SU-DHL-6 (cell line): ENCODE data around the gene GOLGA8T.
"Not testable (repeated sequence)": the region's sequence is repeated elsewhere in the genome, so short reads cannot be mapped to it uniquely, and the experiment has no call there.

Experiments used
- H2AFZ ChIP-seq: fragments of 200-600 bp; sonication (generic); 2 replicates; pipeline ENCODE4 v1.6.1; 2014; ENCODE audit warnings: low read depth, mild to moderate bottlenecking, moderate library complexity, mixed read lengths, antibody characterized with exemption, low read length; ENCODE audit not compliant: severe bottlenecking
- H3F3A ChIP-seq: fragments of 200-600 bp; shearing (Covaris generic); 2 replicates; pipeline ENCODE4 v1.6.0; 2016; ENCODE audit warnings: antibody characterized with exemption, mild to moderate bottlenecking; ENCODE audit not compliant: insufficient read depth
- H3K27ac ChIP-seq: fragments of 200-600 bp; sonication (generic); 2 replicates; pipeline ENCODE4 v1.5.1; 2016; ENCODE audit warnings: low read depth, mild to moderate bottlenecking, low read length, moderate library complexity, mixed read lengths
- H3K27me3 ChIP-seq: fragments of 200-600 bp; sonication (generic), shearing (Covaris generic); 2 replicates; pipeline ENCODE4 v1.6.0; 2014; ENCODE audit warnings: mild to moderate bottlenecking, low read length
- H3K36me3 ChIP-seq: fragments of 200-600 bp; sonication (generic); 2 replicates; pipeline ENCODE4 v1.6.1; 2014; ENCODE audit warnings: mild to moderate bottlenecking, low read length, mixed read lengths
- H3K4me2 ChIP-seq: fragments of 300-600, 200-600 bp; shearing (Covaris generic), sonication (generic); 2 replicates; pipeline ENCODE4 v1.6.0; 2014; ENCODE audit warnings: low read length, low read depth, mild to moderate bottlenecking; ENCODE audit not compliant: poor library complexity, severe bottlenecking
- H3K4me3 ChIP-seq: fragments of 200-600 bp; sonication (generic); 2 replicates; pipeline ENCODE4 v1.5.1; 2014; ENCODE audit warnings: antibody characterized with exemption, low read length, mild to moderate bottlenecking, mixed read lengths; ENCODE audit not compliant: insufficient read depth, poor library complexity, severe bottlenecking
- H3K79me2 ChIP-seq: fragments of 200-600 bp; sonication (generic); 2 replicates; pipeline ENCODE4 v1.6.1; 2014; ENCODE audit warnings: mild to moderate bottlenecking, low read length, moderate library complexity; ENCODE audit not compliant: insufficient read depth
- H3K9ac ChIP-seq: fragments of 200-600 bp; sonication (generic); 2 replicates; pipeline ENCODE4 v1.7.0; 2014; ENCODE audit warnings: mild to moderate bottlenecking, low read length
- H3K9me2 ChIP-seq: fragments of 200-600 bp; sonication (generic); replicated peaks from 2 replicates; pipeline ENCODE4 v1.6.1; 2014; ENCODE audit warnings: low read length; ENCODE audit not compliant: insufficient read depth
- H3K9me3 ChIP-seq: fragments of 200-600 bp; sonication (generic); 2 replicates; pipeline ENCODE4 v1.6.1; 2014; ENCODE audit warnings: low read length, mixed read lengths; ENCODE audit not compliant: insufficient read depth
- H4K20me1 ChIP-seq: fragments of 200-600 bp; sonication (generic); 2 replicates; pipeline ENCODE4 v1.6.1; 2014; ENCODE audit warnings: low read depth, mild to moderate bottlenecking, antibody characterized with exemption, low read length, moderate library complexity, mixed read lengths

Gene GOLGA8T

DNA sequence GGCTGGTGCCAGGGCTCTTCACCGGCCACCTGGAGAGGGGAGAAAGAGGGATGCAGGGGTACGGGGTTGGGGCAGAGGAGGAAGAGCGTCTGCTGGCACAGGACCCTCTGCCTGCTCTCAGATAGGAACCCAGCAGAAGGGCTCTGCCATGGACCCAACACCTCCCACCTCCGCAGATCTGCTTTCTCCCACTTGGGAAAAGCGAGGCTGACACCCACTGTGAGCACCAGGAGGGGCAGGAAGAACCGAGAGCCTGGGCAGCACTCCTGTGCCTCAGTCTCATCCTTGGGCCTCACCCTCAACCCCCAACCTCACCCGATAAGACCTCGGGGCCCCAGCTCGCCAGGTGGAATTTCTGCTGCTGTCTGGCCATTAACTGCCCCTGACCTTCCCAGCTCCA lies 58.0 kb downstream of the GOLGA8T start:
- H3K79me2 ChIP-seq, H3K27ac ChIP-seq, H3K4me2 ChIP-seq, H3K4me3 ChIP-seq, H4K20me1 ChIP-seq, H3K9me2 ChIP-seq, H3F3A ChIP-seq, H3K36me3 ChIP-seq, H3K9me3 ChIP-seq, H3K27me3 ChIP-seq, H3K9ac ChIP-seq, H2AFZ ChIP-seq: not testable (repeated sequence)
